Esophagus mucosa (tissue), 1 donor: Measurements from ENCODE around the gene CAMK1D. TPM values are rescaled to one million over a fixed set of nuclear protein-coding genes. Genes with fewer than 3 reads are reported as not detected.
A peak's percentile ranks its signal among the peaks of the same experiment; 100 is the strongest.
"Not testable (repeated sequence)": the region's sequence is repeated elsewhere in the genome, so short reads cannot be mapped to it uniquely, and the experiment has no call there.

Experiments used
- ATAC-seq: fragments of 200-7000 bp; cut with Tn5 transposase; one replicate; pipeline ENCODE4 v1.9.1; 2020
- total RNA-seq: library from RNA; stranded (reverse); gene quantifications from one replicate; pipeline ENCODE4 v1.2.4, GENCODE V29; 2023
- donor health status: DM: yes; HTN: yes; CAD: no.

Gene CAMK1D
- total RNA-seq, 1 donor from 2014 or later: 10.7 TPM

DNA sequence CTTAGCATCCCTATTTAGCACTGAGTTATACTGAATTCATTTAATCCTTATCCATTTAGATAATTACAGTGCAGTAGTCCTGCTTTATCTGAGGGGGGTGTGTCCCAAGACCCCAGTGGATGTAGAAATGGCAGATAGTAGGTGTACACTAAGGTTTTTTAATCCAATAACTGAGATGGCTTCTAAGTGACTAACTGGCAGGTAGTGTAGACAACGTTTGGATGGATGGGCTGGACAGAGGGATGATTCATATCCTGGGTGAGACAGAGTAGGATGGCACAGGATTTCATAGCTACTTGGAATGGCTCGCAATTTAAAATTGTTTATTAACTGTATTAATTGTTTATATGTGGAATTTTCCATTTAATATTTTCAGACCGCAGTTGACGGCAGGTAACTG, 356.6 kb downstream of the CAMK1D start:
- ATAC-seq: peak; percentile 66

DNA sequence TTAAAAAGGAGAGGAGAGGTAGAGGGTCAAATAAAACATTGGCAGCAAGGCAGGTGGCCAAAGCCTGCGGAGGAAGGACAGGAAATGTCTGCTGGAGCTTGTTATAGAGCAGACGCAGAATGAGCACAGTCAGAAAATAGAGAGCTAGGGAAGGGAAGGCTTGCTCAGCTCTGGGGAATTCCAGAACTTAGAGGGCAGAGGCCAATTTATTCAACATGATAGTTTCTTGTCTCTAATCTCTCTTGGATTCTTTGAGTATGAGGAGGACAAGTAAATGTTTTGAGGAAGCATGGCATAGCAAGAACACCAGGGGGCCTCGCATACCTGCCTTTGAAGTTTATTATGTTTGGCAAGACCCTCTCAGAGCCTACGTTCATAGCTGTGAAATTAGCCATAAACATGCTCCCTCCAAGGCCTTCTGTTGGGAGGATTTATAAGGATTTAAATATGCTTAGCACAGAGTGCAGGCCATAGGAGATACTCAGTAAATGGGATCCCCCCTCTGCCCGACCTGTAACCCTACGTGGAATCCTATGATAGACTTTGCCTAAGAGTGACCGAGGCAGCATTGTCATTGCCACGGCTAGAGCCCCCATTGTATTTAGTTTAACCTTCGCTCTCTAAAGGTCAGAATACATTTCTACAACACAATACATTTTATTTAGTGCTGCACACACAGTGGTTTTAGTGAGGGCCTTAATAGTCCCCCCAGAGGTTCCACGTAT, 358.3 kb downstream of the CAMK1D start:
- no peak for ATAC-seq

DNA sequence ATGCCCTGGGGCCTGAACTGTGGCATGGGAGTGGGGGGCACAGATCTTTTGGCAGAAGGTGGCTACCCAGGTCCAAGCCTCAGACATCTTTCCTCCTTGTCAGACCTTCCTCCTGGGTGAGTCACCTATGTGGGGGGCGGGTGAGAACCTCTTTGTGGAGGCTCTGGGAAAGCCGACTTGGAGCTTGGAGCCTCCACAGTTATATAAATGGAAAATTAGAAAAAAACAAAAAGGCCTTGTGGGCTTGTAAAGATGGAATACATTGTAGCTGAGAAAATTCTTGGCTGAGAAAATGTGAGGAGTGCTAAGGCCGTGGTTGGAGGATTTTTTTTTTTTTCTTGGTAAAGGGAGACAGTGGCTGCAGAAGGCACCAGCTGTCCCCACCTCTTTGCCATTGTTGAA, 359.7 kb downstream of the CAMK1D start:
- no peak for ATAC-seq

DNA sequence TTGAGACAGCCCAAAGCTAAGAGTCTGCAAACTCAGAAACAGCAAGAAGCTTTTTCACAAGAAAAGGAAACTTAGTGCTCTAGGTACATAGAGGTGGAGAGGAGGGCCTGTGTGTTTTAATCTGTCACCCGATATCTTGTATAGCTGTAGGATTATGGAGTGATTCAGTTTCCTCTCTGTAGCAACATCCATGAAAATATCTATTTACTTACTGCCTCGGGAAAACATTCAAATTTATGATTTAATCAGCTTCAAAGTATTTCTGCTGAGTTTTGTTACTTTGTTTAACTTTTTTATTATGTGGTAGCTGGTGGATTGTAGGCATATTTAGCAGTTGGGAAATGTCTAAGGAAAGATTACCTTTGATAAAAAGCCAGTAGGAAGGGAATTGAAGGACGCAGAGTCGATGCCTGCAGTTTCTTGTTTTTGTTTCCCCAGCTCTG, 360.2 kb downstream of the CAMK1D start:
- ATAC-seq: peak; percentile 31

DNA sequence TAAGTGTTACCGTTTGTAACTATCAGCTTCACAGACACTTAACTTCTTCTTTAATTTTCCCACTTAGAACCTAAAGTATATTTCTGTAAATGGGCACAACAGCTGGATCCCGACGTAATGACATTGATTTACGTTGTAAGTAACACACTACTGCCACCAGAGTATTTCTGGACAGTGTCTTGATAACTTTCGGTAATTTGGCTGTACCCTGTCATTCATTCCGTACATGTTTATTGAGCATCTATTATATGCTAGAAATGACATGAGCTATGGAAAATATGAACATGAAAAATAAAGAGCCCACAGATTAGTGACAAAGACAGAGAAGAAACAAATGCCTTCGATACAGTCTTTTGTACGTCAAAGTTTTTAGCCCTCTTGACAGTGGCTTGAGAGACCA, 360.8 kb downstream of the CAMK1D start:
- ATAC-seq: no peak

DNA sequence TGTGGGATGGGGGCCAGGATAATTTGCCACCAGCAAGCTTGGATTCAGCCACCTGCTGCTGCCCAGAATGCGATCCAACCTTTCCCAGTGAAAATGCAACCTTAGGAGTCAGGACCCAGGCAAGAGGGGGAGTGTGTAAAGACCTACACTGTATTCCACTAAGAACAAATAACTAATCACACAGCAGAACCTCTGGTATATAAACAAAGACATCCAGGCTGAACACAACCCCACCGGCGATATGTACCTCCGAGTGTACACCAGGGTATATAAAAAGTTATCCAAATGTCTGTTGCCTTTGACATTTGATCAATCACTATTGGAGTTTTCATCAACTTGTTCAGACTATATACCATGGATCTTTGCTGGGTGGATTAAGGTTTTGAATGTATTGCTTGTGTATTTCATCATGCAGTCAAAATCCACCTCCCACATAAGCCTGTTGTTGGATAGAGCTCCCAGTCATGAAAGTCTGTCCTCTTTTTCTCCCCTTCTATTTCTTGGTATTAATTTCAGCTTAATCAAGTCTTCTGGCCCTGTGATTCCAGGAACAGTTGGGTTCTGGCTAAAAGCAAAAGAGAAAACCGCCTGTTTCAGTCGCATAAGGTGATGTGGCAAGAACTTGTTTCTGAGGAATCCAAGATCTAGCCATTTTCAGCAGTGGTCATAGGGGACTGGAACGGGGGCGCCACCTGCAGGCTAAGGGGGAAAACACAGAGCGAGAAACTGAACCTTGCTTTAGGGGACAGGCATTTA, 361.4 kb downstream of the CAMK1D start:
- peak; percentile 81 for ATAC-seq

DNA sequence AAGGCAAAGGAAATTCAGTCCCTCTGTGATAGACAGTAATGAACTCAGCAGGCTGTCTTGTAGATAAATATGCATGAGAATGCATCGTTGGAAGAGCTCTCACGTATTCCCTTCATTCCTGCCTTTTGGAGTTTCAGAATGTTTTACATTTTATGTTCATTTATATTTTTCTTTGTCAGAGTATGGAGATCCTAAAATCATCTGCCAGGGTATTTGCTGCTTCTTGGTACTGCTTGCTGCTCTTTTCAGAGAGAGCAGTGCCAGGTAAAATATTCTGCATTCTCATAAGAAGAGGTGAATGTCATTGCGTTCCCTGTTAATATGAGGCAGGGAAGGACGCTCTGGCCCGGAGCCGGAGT, 362.0 kb downstream of the CAMK1D start:
- ATAC-seq: no peak

DNA sequence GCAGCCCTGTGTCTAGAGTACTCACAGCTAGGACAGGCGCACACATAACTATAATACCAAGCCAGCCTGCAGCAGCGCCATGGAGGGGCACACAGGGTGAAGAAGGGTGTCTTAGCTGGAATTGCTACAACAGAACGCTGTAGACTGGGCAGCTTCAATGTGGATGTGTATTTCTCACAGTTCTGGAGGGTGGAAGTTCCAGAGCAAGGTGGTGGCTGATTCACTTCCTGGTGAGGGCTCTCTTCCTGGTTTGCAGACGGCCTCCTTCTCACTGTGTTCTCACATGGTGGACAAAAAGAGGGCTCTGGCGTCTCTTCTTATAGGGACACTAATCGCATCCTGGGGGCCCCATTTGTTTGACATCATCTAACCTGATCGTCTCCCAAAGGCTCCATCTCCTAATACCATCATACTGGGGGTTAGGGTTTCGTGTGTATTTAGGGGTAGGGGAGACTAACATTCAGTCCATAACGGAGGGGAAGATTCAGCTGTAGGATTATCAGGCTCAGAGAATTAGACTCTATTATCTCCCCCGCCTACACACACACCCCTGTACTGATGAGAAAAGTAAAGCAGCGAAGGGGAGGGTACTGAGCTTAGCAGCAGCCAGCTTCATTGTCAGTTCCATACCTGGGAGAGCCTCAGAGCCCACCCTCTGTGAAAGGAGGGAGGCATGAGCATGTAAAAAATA, 363.1 kb downstream of the CAMK1D start:
- ATAC-seq: no peak

DNA sequence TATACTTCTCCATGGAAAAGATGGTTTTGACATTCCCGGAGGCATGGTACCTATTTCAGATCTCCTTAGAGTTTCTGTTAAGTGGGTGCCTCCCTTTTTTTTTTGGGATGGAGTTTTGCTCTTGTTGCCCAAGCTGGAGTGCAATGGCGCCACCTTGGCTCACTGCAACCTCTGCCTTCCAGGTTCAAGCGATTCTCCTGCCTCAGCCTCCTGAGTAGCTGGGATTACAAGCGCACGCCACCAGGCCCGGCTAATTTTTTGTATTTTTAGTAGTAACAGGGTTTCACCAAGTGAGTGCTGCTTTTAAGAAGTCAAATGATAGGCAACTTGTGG, 363.6 kb downstream of the CAMK1D start:
- not testable (repeated sequence) for ATAC-seq

DNA sequence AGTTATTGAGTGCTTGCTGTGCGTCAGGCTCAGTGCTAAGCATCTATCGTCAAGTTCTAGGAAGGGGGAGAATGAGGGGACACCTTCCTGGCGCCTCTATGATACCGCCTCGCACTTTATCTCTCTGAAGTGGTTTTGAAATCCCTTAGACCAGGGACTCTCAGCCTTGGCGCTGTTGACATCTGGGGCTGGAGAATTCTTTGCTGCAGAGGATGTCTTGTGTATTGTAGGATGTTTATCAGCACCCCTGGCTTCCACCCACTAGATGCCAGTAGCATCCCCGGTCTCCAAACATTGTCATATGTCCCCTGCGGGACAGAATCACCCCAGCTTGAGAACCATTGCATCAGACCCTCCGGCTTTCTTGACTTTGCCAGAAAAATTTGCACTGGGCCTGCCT, 366.7 kb downstream of the CAMK1D start:
- no peak for ATAC-seq

DNA sequence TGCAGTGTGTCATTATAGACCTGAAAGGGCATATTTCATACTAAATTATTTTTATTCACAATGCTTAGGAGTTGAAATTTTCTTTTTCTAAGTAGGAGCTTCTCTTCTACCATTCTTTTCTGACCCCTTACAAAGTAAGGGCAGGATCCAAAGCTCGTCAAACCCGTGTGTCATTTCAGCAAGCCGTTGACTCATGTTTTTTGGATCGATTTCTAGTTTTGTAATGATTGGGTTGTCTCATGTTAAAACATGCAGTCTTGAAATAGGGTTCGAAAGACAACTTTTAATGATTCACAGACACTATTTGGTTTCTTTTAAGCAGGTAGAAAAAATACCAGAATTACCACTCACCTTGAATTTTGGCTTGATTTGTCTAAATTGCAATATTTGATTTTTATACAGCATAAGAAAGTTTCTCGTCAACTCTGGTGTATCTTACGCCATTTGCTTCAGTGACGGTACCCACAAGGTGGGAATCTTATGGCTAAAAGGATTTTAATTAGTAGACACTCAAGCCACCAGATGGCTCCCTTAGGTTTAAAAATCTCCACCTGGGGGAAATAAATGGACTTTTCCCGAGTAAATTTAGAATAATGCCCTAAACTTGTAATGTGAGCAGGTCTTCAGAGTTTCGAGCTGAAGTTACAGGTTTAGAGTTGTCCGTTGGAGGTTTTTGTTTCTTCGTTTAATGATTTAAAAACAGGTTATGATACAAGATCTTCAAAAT, 368.8 kb downstream of the CAMK1D start:
- peak; percentile 27 for ATAC-seq

DNA sequence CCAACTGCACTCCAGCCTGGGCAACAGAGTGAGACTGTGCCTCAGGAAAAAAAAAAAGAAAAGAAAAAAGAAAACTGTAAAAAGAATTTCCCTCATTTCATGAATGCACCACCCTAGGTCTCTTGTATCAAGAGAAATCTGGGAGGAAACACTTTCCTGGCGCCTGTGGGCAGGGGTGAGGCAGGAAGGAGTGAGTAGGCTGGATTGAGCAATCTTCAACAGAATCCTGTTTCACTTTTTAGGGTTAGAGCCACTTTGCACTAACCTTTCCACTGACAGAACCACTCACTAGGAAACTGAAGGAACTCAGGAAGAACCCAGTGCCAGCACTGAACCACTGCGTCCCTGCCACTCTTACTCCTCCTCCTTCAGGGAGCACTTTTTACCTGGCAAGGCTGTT, 370.0 kb downstream of the CAMK1D start:
- peak; percentile 74 for ATAC-seq

DNA sequence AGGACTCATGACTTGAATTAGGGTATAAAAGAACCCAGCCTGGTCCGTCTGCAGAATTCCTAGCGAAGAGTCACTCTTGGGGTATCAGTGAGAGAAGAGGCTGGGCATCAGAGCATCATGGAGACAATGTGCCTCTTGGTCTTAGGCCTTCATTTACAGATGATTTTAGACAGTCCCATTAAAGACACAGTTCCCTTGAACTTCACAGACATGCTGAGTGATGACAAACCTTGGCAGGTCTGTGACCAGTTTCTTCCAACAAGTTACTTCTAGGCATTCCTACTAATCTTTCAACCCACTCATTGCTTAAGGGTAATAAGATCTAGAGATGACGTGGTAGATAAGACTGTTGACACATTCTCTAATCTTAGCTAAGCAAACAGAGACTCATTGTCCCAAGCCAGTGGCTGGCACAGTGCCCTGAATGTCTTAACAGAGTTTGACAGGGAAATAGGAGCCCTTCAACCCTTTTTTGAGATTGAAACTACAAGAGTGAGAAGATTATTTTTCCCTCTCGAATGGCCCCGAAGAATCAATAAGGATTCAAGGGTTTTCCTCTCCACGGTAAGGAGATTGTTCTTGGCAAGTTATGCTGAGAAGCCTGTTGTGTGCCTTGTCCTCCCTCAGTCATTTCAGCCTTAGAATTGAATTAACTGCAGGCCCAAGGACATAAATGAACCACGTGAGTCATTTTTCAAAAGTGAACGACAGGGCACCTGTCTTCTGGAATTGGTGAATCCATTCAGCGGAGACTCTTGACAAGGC, 371.1 kb downstream of the CAMK1D start:
- peak; percentile 86 for ATAC-seq

DNA sequence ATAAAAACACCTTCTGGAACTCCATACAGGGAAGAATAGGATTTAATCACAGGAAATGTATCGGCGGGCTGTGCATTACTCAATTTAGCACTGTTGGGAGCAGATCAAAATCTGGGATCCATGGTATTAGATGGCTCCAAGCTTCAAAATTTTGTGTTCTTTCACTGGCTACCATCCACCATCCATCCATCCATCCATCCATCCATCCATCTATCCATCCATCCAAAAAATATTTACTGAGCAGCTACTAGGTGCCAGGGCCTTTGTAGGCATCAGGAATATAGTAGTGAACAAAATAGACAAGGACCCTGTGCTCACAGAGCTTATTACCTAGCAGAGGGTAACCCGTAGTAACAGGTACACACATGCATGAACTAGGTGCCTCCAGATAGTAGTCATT, 372.0 kb downstream of the CAMK1D start:
- ATAC-seq: no peak

DNA sequence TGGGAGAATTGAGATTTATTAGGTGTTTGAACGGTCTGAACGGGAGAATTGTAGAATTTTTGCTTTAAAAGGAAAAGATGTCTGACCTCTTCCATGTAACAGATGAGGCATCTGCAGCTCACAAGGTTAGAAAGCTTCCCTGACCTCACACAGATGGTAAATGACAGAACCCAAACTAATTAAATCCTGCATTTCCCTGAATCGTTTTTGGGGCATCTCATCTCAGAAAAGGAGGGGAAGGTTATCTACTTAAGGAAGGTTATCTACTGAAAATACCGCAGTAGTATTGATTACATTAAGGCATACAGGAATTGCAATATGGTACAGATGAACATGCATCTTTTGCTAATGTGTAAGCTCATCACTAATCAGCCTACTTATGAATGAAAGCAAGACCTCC, 373.9 kb downstream of the CAMK1D start:
- no peak for ATAC-seq

DNA sequence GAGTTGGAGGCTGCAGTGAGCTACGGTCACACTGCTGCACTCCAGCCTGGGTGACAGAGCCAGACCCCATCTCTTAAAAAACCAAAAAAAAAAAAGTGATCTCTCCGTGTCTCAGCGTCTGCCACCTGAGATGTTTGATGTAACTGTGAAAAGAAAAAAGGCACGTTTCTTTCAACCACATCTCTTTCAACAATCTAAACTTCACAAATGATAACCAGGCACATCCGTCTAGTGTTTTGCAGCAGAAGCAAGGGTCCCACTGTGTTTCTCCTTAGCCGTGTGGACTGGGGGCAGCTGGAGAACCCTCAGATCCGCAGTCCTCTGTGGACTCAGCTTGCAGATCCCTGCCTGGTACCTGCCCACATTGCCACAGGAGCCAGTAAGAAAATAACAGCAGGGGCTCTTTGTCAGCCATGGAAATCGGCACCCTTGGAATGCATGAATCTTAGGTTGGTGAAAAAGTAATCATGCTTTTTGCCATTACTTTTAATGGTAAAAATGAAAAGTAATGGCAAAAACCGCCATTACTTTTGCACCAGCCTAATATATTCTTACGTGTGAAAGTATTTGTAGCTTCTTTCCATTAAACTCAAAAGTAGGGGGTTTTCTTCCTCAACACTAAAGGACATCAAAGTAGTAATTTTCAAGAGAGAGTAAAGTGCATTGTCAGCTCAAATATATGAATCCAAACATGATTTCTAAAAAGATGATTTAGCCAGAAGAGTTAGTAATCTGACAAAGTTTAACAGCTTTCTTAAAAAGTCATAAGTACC, 375.6 kb downstream of the CAMK1D start:
- ATAC-seq: no peak

DNA sequence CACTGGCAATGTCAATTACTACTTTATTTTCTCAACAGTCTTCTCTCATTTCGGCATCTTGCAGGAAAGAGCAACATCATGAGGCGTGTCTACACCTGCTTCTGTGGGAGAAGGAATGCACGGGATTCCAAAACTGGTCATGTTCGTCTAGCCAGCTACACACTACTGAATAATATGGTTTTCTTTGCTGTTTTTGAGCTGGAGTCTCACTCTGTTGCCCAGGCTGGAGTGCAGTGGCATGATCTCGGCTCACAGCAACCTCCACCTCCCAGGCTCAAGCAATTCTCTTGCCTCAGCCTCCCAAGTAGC, 376.2 kb downstream of the CAMK1D start:
- not testable (repeated sequence) for ATAC-seq

DNA sequence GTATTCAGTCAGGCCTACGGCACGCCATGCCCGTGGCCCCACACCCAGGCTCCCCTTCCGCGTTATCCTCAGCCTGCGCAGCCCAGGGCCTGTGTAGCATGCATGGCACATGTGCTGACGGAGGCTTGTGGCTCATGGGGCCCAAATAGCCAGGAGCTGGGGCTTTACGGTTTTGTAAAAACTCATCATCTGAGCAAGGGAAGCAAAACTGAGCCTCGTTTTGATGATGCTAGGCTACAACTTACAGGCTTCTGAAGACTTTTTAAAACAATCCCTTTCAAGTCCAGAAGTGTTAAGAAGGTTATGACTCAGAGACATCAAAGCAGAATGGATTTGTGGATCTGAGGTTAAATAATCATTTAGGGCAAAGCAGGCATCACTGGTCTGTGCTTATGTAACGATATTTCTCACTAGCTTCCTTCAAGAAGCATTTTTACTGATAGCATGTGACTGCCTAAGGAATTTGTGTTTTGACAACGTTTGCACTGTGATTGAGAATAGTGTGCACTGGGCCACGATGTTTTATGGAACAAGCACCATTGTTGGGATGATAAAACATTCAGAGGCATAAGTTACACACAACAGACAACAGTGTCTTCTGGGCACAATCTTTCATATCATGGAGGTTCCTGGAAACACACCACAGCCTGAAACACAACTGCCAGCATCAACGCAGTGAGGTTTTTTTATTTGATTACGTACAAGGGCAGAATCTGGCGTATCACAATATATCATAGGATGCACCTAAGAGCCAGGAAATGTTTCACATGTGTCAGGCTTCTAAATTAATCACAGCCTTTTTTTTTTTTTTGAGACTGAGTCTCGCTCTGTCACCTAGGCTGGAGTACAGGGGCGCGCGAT, 377.9 kb downstream of the CAMK1D start:
- peak; percentile 84 for ATAC-seq

DNA sequence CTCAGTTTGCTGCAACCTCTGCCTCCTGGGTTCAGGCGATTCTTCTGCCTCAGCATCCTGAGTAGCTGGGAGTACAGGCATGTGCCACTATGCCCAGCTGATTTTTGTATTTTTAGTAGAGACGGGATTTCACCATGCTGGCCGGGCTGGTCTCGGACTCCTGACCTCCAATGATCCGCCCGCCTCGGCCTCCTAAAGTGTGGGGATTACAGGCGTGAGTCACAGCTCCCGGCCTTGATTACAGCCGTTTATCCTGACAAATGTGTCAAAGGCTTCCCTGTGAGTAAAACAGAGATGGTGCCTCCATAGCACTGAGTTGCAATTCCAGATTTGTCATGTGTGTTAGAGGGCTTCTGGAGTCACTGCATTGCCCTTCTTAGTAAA, 378.5 kb downstream of the CAMK1D start:
- peak; percentile 40 for ATAC-seq

DNA sequence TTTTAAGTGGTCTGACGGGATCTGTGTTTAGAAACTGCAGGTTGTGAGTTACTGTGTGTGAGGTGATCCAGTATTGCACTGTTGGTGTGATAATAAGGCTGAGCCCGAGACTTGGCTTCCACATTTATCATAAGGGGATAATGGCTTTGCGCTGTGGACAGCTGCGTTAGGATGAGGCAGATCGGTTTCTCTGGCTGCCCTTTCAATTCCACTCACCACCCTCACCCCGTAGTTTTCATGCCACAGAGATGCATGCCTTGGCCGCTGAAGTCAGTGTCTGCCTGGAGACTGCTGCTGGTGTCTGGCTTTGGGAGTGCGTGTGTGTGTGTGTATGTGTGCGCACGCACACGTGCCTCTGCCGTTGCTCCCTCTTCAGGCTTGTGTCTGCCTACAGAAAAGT, 379.1 kb downstream of the CAMK1D start:
- no peak for ATAC-seq

DNA sequence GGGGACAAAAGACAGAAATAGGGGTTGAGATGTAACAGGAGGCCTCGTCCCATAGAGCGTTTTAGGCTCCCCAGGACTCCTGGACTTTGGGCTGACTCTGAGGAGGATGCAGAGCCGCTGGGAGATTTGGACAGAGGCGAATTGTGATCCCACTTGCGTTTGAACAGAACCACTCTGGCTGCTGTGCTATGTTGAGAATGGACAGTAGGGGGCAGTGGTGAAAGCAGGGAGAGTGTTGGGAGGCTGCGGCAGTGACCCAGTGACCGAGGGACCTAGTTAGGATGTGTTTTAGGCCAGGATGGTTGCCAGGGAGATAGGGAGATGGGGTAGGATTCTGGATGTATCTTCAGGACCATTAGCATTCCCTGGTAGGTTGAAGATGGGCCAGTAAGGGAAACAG, 380.5 kb downstream of the CAMK1D start:
- no peak for ATAC-seq
